ENCODE data around the gene PDE7B. TPM values are rescaled to one million over a fixed set of nuclear protein-coding genes. Genes with fewer than 3 reads are reported as not detected.

Gene PDE7B
- total RNA-seq, 6 experiments from 2014 or later, result 1.2 to 5.8 (median 4.5) TPM

DNA sequence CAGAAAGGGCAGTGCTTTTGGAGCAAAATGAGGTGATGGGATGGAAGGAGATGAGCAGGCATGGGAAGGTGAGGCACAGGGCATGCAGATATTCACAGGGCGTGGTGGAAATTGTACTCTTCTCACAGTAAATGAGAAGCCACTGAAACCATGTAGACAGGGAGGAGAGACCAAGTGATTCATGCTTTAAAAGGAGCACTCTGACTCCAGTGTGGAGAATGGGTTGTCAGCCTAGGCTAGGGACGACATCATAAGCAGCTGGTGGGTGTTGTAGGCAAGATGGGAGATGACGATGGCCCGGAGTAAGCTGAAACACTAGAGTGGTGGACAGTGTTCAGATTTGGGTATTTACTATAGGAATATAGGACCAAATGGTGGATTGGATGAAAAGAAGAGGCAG, 18.4 kb downstream of the PDE7B start:
- peaks cover 12% of the 10 kb centered on the region for H3K36me3 Mint-ChIP-seq (ENCODE audit: low read depth)
- no peak for DNase-seq
- peaks cover 49% of the 10 kb centered on the region for H3K4me1 Mint-ChIP-seq (ENCODE audit: low read depth)
- no peak overlapping the region for H3K4me3 Mint-ChIP-seq
- TF ChIP-seq, protein P1, sequence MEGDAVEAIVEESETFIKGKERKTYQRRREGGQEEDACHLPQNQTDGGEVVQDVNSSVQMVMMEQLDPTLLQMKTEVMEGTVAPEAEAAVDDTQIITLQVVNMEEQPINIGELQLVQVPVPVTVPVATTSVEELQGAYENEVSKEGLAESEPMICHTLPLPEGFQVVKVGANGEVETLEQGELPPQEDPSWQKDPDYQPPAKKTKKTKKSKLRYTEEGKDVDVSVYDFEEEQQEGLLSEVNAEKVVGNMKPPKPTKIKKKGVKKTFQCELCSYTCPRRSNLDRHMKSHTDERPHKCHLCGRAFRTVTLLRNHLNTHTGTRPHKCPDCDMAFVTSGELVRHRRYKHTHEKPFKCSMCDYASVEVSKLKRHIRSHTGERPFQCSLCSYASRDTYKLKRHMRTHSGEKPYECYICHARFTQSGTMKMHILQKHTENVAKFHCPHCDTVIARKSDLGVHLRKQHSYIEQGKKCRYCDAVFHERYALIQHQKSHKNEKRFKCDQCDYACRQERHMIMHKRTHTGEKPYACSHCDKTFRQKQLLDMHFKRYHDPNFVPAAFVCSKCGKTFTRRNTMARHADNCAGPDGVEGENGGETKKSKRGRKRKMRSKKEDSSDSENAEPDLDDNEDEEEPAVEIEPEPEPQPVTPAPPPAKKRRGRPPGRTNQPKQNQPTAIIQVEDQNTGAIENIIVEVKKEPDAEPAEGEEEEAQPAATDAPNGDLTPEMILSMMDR (IDR thresholded peaks at IDR 0.05), result no peak
- peaks cover 6% of the 10 kb centered on the region for H3K9me3 Mint-ChIP-seq
- H3K27me3 Mint-ChIP-seq (ENCODE audit: insufficient read depth), result no peaks in the 10 kb centered on the region
- H3K27ac Mint-ChIP-seq, result peak overlapping the region; percentile 6

DNA sequence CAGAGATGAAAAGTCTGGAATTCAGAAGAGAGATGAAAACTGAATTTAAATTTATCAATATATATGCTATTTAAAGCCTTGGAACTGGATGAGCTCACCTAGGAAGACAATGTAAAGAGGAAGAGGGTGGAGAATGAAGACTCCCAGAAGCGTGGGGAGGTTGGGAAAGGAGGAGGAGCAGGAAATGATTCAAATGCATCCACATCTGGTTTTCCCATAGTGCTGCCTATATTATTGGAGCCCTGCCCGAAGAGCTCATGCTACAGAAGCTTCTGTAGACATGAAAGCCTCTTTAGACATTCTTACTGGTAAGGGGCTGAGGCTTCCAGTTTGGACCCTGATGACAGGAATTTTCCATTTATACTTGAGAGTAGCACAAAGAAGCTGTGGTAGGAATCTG, 19.2 kb downstream of the PDE7B start:
- no peaks in the 10 kb centered on the region for H3K9me3 Mint-ChIP-seq
- H3K27me3 Mint-ChIP-seq (ENCODE audit: insufficient read depth), result no peaks in the 10 kb centered on the region
- no peak overlapping the region; the same call in 1 of the 2 replicates for H3K4me3 Mint-ChIP-seq
- peak overlapping the region; percentile 75 for H3K27ac Mint-ChIP-seq
- H3K4me1 Mint-ChIP-seq (ENCODE audit: low read depth), result peaks cover 52% of the 10 kb centered on the region
- peaks cover 6% of the 10 kb centered on the region; the same call in 1 of the 2 replicates for H3K36me3 Mint-ChIP-seq (ENCODE audit: low read depth)
- TF ChIP-seq, protein P1 (IDR thresholded peaks at IDR 0.05), result no peak
- DNase-seq, result no peak

- Mint-ChIP-seq H3K4me3 (peak overlapping the region; percentile 52; the same call in 1 of the 2 replicates), H3K27me3 (ENCODE audit: insufficient read depth) (no peaks in the 10 kb centered on the region), H3K36me3 (ENCODE audit: low read depth) (peaks cover 6% of the 10 kb centered on the region; the same call in 1 of the 2 replicates), H3K27ac (peak overlapping the region; percentile 75), H3K9me3 (no peaks in the 10 kb centered on the region), H3K4me1 (ENCODE audit: low read depth) (peaks cover 56% of the 10 kb centered on the region)
- peak; percentile 21 for DNase-seq
- TF ChIP-seq, protein P1 (IDR thresholded peaks at IDR 0.05), result no peak
Observed at GRCh38 chr6:135871296-135871695, 19.8 kb downstream of the PDE7B start.

DNA sequence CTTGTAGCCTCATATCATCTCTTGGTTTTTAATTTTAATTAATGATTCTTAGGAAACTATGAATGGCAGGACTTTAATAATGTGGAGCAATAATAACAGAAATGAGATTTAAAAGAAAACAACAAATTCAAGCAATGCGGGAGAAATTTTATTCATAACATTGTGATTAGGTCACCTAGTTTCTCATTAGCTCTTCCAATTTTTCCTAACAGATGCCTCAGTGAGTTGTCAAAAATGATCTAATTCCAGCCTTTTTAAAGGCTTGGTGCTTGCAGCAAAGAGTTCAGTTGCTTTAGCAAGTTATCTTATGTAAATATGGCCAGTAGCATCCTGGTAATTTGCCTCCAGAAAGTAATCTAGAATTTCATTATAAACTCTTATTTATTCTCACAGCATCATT, 20.4 kb downstream of the PDE7B start:
- H3K4me3 Mint-ChIP-seq, result peak overlapping the region; percentile 52; the same call in 1 of the 2 replicates
- no peaks in the 10 kb centered on the region for H3K27me3 Mint-ChIP-seq (ENCODE audit: insufficient read depth)
- no peaks in the 10 kb centered on the region for H3K9me3 Mint-ChIP-seq
- H3K36me3 Mint-ChIP-seq (ENCODE audit: low read depth), result peaks cover 6% of the 10 kb centered on the region; the same call in 1 of the 2 replicates
- peak overlapping the region; percentile 75 for H3K27ac Mint-ChIP-seq
- peaks cover 53% of the 10 kb centered on the region for H3K4me1 Mint-ChIP-seq (ENCODE audit: low read depth)
- DNase-seq, result peak; percentile 56
- TF ChIP-seq, protein P1 (IDR thresholded peaks at IDR 0.05), result no peak

DNA sequence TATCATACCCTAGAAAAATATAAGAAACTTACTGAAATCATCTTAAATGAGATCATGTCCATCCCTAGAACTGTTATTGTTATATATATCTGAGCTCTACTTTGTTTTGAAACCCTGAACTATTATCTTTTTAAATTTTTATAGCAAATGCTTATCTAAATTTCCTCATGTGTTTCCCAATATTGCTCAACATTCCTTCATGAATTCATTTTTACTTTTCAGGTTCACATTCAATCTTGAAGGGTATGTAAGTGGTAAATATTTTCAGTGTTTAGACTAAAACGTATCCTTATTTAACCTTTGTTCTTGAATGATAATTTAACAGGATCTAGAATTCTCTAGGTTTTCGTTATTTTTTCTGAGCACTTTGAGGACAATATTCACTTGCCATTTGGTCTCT, 23.9 kb downstream of the PDE7B start:
- no peaks in the 10 kb centered on the region for H3K9me3 Mint-ChIP-seq
- no peak overlapping the region for H3K4me3 Mint-ChIP-seq
- DNase-seq, result no peak
- TF ChIP-seq, protein P1 (IDR thresholded peaks at IDR 0.05), result no peak
- H3K36me3 Mint-ChIP-seq (ENCODE audit: low read depth), result no peaks in the 10 kb centered on the region
- no peaks in the 10 kb centered on the region for H3K27me3 Mint-ChIP-seq (ENCODE audit: insufficient read depth)
- peaks cover 51% of the 10 kb centered on the region for H3K4me1 Mint-ChIP-seq (ENCODE audit: low read depth)
- H3K27ac Mint-ChIP-seq, result no peak overlapping the region

GRCh38 chr6:135876058-135876457, 24.6 kb downstream of the PDE7B start:
- H3K4me1 Mint-ChIP-seq (ENCODE audit: low read depth), result peaks cover 51% of the 10 kb centered on the region
- no peak for DNase-seq
- TF ChIP-seq, protein P1 (IDR thresholded peaks at IDR 0.05), result no peak
- no peaks in the 10 kb centered on the region for H3K36me3 Mint-ChIP-seq (ENCODE audit: low read depth)
- H3K9me3 Mint-ChIP-seq, result no peaks in the 10 kb centered on the region
- no peak overlapping the region for H3K27ac Mint-ChIP-seq
- no peak overlapping the region for H3K4me3 Mint-ChIP-seq
- H3K27me3 Mint-ChIP-seq (ENCODE audit: insufficient read depth), result no peaks in the 10 kb centered on the region

All from HFFc6 (cell line).